ENCODE measurements around the gene EVI5L.

DNA sequence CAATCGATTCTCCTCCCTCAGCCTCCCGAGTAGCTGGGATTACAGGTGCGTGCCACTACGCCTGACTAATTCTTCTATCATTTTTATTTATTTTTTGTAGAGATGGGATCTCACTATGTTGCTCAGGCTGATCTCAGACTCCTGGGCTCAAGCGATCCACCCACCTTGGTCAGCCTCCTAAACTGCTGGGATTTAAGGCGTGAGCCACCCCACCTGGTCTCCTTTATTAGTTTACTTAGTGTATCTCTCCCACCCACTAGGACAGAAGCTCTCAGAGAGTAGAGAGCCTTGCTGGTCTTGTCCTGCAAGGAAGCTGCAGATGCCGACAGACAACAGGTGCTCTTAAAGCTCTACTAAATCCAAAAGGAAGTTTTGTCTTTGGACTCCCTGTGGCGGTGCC lies 55.8 kb downstream of the EVI5L start:
- TF ChIP-seq, protein P1, sequence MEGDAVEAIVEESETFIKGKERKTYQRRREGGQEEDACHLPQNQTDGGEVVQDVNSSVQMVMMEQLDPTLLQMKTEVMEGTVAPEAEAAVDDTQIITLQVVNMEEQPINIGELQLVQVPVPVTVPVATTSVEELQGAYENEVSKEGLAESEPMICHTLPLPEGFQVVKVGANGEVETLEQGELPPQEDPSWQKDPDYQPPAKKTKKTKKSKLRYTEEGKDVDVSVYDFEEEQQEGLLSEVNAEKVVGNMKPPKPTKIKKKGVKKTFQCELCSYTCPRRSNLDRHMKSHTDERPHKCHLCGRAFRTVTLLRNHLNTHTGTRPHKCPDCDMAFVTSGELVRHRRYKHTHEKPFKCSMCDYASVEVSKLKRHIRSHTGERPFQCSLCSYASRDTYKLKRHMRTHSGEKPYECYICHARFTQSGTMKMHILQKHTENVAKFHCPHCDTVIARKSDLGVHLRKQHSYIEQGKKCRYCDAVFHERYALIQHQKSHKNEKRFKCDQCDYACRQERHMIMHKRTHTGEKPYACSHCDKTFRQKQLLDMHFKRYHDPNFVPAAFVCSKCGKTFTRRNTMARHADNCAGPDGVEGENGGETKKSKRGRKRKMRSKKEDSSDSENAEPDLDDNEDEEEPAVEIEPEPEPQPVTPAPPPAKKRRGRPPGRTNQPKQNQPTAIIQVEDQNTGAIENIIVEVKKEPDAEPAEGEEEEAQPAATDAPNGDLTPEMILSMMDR (IDR thresholded peaks at IDR 0.05): no peak
- TF ChIP-seq POLR2A (IDR thresholded peaks at IDR 0.05): no peak
